SKM-1 (cell line): ENCODE measurements around the gene ARHGEF7.

Experiments used
- DNase-seq: peaks from one replicate; lab custom pipeline; 2025; ENCODE audit not compliant: unreplicated experiment; lab: John Stamatoyannopoulos, UW

Gene ARHGEF7

GRCh38 chr13:111337741-111338140 is 222.6 kb downstream of the ARHGEF7 start:
- DNase-seq, result no peak

- no peak for DNase-seq
Observed at GRCh38 chr13:111338841-111339240, 223.7 kb downstream of the ARHGEF7 start.

GRCh38 chr13:111339366-111340143 is 224.4 kb downstream of the ARHGEF7 start:
- DNase-seq, result no peak

GRCh38 chr13:111341886-111342285 is 226.8 kb downstream of the ARHGEF7 start:
- no peak for DNase-seq

GRCh38 chr13:111342721-111343120 is 227.6 kb downstream of the ARHGEF7 start:
- no peak for DNase-seq

GRCh38 chr13:111343186-111343805 is 228.2 kb downstream of the ARHGEF7 start:
- DNase-seq, result no peak

- no peak for DNase-seq
Observed at GRCh38 chr13:111344471-111345191, 229.5 kb downstream of the ARHGEF7 start.

- DNase-seq, result no peak
Observed at GRCh38 chr13:111345682-111346081, 230.6 kb downstream of the ARHGEF7 start.

- DNase-seq, result no peak
Observed at GRCh38 chr13:111346101-111346680, 231.1 kb downstream of the ARHGEF7 start.

- DNase-seq, result no peak
Observed at GRCh38 chr13:111347438-111347837, 232.3 kb downstream of the ARHGEF7 start.

GRCh38 chr13:111353508-111353907 is 238.4 kb downstream of the ARHGEF7 start:
- no peak for DNase-seq

- no peak for DNase-seq
Observed at GRCh38 chr13:111354789-111355188, 239.7 kb downstream of the ARHGEF7 start.
